HepG2 (cell line): ENCODE data around the gene TMCO6. TPM values are rescaled to one million over a fixed set of nuclear protein-coding genes. Genes with fewer than 3 reads are reported as not detected.

Experiments
- ATAC-seq: fragments of 200-7000 bp; cut with Tn5 transposase; 3 replicates; pipeline ENCODE4 v1.9.1; 2020; ENCODE audit warnings: mild to moderate bottlenecking, moderate library complexity
- BruUV-seq: library from RNA; stranded (reverse); fragments of 400-500 nt; replicated peaks from 2 replicates; lab custom pipeline; 2021; lab: Mats Ljungman, UMichigan
- CTCF ChIA-PET: fragments of 300-600 bp; formaldehyde crosslinking; extraction: SDS; loops from one replicate; lab custom pipeline; 2021; ENCODE audit warnings: low total read pairs, inconsistent platforms, low intra/inter-chr PET ratio; lab: Yijun Ruan, JAX
- POLR2A ChIA-PET: fragments of 350-600 bp; sonication (Branson Sonifier 250); formaldehyde crosslinking; loops from one replicate; lab custom pipeline; 2020; ENCODE audit warnings: antibody characterized with exemption, inconsistent platforms; lab: Yijun Ruan, JAX
- DNase-seq: peaks from one replicate; pipeline ENCODE4 v3.0.0-alpha.2; 2015; ENCODE audit warnings: low spot score
- FAIRE-seq: peaks from 3 replicates; lab custom pipeline; 2011; peaks lifted over from hg19 to GRCh38; lab: Jason Lieb, UNC
- H2AFZ ChIP-seq: one replicate; pipeline ENCODE4 v1.6.1; 2011; ENCODE audit warnings: low read length, inconsistent platforms
- H3K27ac ChIP-seq: fragments of 300-600 bp; 3 replicates; pipeline ENCODE4 v1.8.0; 2011; ENCODE audit warnings: mixed run types, mild to moderate bottlenecking, mixed read lengths, low read length, inconsistent platforms; ENCODE audit not compliant: insufficient read depth; ENCODE audit errors: extremely low read length
- H3K27me3 ChIP-seq, 2 experiments: fragments of 200-600 bp in 1 of 2; 2 replicates in 1 of 2; 3 replicates in 1 of 2; pipeline versions ENCODE4 v1.6.0 to v1.8.0; 2011; ENCODE audit warnings: low read length in 2 of 2, mild to moderate bottlenecking in 2 of 2, moderate library complexity in 2 of 2, inconsistent platforms in 1 of 2; ENCODE audit not compliant: insufficient read depth in 2 of 2, control insufficient read depth in 1 of 2
- H3K36me3 ChIP-seq, 2 experiments: fragments of 200-600 bp in 1 of 2; replicated peaks in 1 of 2; 2 replicates in 1 of 2; 3 replicates in 1 of 2; pipeline versions ENCODE4 v1.5.1 to v1.8.0; 2011; ENCODE audit warnings: low read length in 2 of 2, inconsistent platforms in 1 of 2; ENCODE audit not compliant: insufficient read depth in 2 of 2, control insufficient read depth in 1 of 2
- H3K4me1 ChIP-seq: 2 replicates; pipeline ENCODE4 v1.5.1; 2012; ENCODE audit warnings: low read length, inconsistent platforms; ENCODE audit not compliant: insufficient read depth
- H3K4me2 ChIP-seq: 2 replicates; pipeline ENCODE4 v1.6.0; 2011; ENCODE audit warnings: low read depth, low read length, inconsistent platforms
- H3K4me3 ChIP-seq, 3 experiments: fragments of 200-600 bp in 1 of 3; sonication (generic), shearing (Covaris generic) in 1 of 3; replicated peaks in 1 of 3; 2 replicates each; pipeline ENCODE4 v1.5.1; 2011 to 2016; ENCODE audit warnings: low read length in 3 of 3, inconsistent platforms in 2 of 3, low read depth in 2 of 3, mild to moderate bottlenecking in 2 of 3, control low read depth in 1 of 3, mixed read lengths in 1 of 3; ENCODE audit not compliant: insufficient read depth in 1 of 3
- H3K79me2 ChIP-seq: one replicate; pipeline ENCODE4 v1.6.1; 2011; ENCODE audit warnings: low read length, inconsistent platforms; ENCODE audit not compliant: insufficient read depth
- H3K9ac ChIP-seq: 2 replicates; pipeline ENCODE4 v1.6.0; 2011; ENCODE audit warnings: mild to moderate bottlenecking, low read depth, low read length, inconsistent platforms; ENCODE audit not compliant: insufficient read depth
- H3K9me3 ChIP-seq: 2 replicates; pipeline ENCODE4 v1.5.1; 2012; ENCODE audit warnings: mild to moderate bottlenecking, low read length
- H4K20me1 ChIP-seq: 2 replicates; pipeline ENCODE4 v1.6.0; 2011; ENCODE audit warnings: inconsistent platforms, mild to moderate bottlenecking, low read length, moderate library complexity; ENCODE audit not compliant: insufficient read depth
- AHDC1 ChIP-seq: sonication (generic); formaldehyde crosslinking; IDR thresholded peaks from 2 replicates; pipeline ENCODE4 v1.5.1; 2020; ENCODE audit warnings: mild to moderate bottlenecking, missing genetic modification reagents, borderline replicate concordance
- JDP2 ChIP-seq: sonication (generic); formaldehyde crosslinking; IDR thresholded peaks from 2 replicates; pipeline ENCODE4 v1.8.1; 2022; ENCODE audit warnings: missing genetic modification reagents, borderline replicate concordance
- MLXIP ChIP-seq: sonication (generic); formaldehyde crosslinking; IDR thresholded peaks from 2 replicates; pipeline ENCODE4 v1.9.0; 2021; ENCODE audit warnings: missing genetic modification reagents, borderline replicate concordance
- MTERF4 ChIP-seq: sonication (generic); formaldehyde crosslinking; IDR thresholded peaks from 2 replicates; pipeline ENCODE4 v1.8.0; 2023; ENCODE audit warnings: mild to moderate bottlenecking, missing genetic modification reagents
- NFIB ChIP-seq: sonication (generic); formaldehyde crosslinking; IDR thresholded peaks from 2 replicates; pipeline ENCODE4 v1.9.0; 2021; ENCODE audit warnings: missing genetic modification reagents, mild to moderate bottlenecking, borderline replicate concordance
- SETDB1 ChIP-seq: sonication (generic); formaldehyde crosslinking; IDR thresholded peaks from 2 replicates; pipeline ENCODE4 v1.5.1; 2020; ENCODE audit warnings: missing genetic modification reagents, mild to moderate bottlenecking, borderline replicate concordance
- ZNF280D ChIP-seq: sonication (generic); formaldehyde crosslinking; IDR thresholded peaks from 2 replicates; pipeline ENCODE4 v1.5.1; 2020; ENCODE audit warnings: mild to moderate bottlenecking, missing genetic modification reagents
- ZNF672 ChIP-seq: sonication (generic); formaldehyde crosslinking; IDR thresholded peaks from 2 replicates; pipeline ENCODE4 v1.8.1; 2022; ENCODE audit warnings: missing genetic modification reagents
- WGBS: methylation state at CpG from one replicate; pipeline ENCODE4 v1.1.6; 2017; ENCODE audit warnings: low lambda C conversion rate; 5-methylcytosine and 5-hydroxymethylcytosine counted together
- in situ Hi-C: cut with HindIII; loops from 2 replicates; pipeline ENCODE4 v1.10.0; 2017; ENCODE audit warnings: low pct_unique_long_range_greater_than_20kb; ENCODE audit not compliant: extremely low pct_ligation_motif_present
- intact Hi-C: fragments of 100-400 bp; cut with micrococcal nuclease; formaldehyde crosslinking; loops from one replicate; pipeline ENCODE4 v1.10.0; 2022; ENCODE audit not compliant: unreplicated experiment
- polyA plus RNA-seq, 8 experiments: library from polyadenylated mRNA; depleted of rRNA in 3 of 8; stranded (reverse) in 7 of 8; unstranded in 1 of 8; fragments of >200 nt; fragmentation: Illumina TruSeq in 4 of 8; extraction: Trizol in 4 of 8; gene quantifications; 2 replicates each; pipeline versions ENCODE4 v1.2.1 to v1.2.3, GENCODE V29; 2011 to 2016; ENCODE audit warnings: low read depth in 4 of 8, missing spikeins in 1 of 8, mixed read lengths in 1 of 8; ENCODE audit not compliant: insufficient read depth in 1 of 8
- total RNA-seq, 5 experiments: library from RNA; depleted of rRNA; stranded (reverse); fragments of >200 nt; fragmentation: Illumina TruSeq; extraction: Trizol; gene quantifications; 2 replicates each; pipeline ENCODE4 v1.2.3, GENCODE V29; 2016; ENCODE audit warnings: low read depth in 1 of 5

Gene TMCO6
- total and polyA plus RNA-seq, 2 of the 13 experiments (the other 11 are each of a cell fraction or from before 2014, with no cell fraction given): 16.6 to 28.2 TPM

- TF ChIP-seq JDP2 (CRISPR knock-in tag): no peak
- TF ChIP-seq ZNF280D: no peak
Observed at GRCh38 chr5:140590861-140591260, 48.4 kb upstream of the TMCO6 start (continued).

- peaks cover 13% of the 10 kb centered on the region for H3K4me1 ChIP-seq
- no peak overlapping the region for H3K4me2 ChIP-seq
- H2AFZ ChIP-seq: no peak overlapping the region
- H3K4me3 ChIP-seq: no peak overlapping the region
- H3K79me2 ChIP-seq: no peaks in the 10 kb centered on the region
- no peak overlapping the region for H3K9ac ChIP-seq
- H3K36me3 ChIP-seq: no peaks in the 10 kb centered on the region
- no peak overlapping the region for H3K27ac ChIP-seq
- BruUV-seq: no TSS peak
- WGBS: 44% methylated on average over 5 of the region's 5 CpGs
- ChIA-PET POLR2A (no interaction called here), CTCF (no interaction called here)
- H4K20me1 ChIP-seq: no peaks in the 10 kb centered on the region
- H3K27me3 ChIP-seq: no peaks in the 10 kb centered on the region; a peak in 1 of 5 replicates
- H3K9me3 ChIP-seq: no peaks in the 10 kb centered on the region
- DNase-seq (no peak), ATAC-seq (peak; percentile 60), FAIRE-seq (no peak)
- in situ Hi-C loops: no loop called here
- intact Hi-C loops: no loop called here
- TF ChIP-seq MLXIP (no peak), NFIB (CRISPR knock-in tag) (no peak), AHDC1 (CRISPR knock-in tag) (no peak), ZNF672 (CRISPR knock-in tag) (no peak), MTERF4 (CRISPR knock-in tag) (no peak), SETDB1 (CRISPR knock-in tag) (no peak)
Observed at GRCh38 chr5:140591747-140592372, 47.4 kb upstream of the TMCO6 start.
